ENCODE data around the gene BCL3. TPM values are rescaled to one million over a fixed set of nuclear protein-coding genes. Genes with fewer than 3 reads are reported as not detected.

BCL3 gene, protein sequence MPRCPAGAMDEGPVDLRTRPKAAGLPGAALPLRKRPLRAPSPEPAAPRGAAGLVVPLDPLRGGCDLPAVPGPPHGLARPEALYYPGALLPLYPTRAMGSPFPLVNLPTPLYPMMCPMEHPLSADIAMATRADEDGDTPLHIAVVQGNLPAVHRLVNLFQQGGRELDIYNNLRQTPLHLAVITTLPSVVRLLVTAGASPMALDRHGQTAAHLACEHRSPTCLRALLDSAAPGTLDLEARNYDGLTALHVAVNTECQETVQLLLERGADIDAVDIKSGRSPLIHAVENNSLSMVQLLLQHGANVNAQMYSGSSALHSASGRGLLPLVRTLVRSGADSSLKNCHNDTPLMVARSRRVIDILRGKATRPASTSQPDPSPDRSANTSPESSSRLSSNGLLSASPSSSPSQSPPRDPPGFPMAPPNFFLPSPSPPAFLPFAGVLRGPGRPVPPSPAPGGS
- total RNA-seq (2021), result 1.2 and 2.2 TPM in 2 replicates
- long read RNA-seq, partial matches to known transcripts, result 0 of 1 reads
- long read RNA-seq, other reads (novel, unspliced or antisense), result 0 of 1 reads

DNA sequence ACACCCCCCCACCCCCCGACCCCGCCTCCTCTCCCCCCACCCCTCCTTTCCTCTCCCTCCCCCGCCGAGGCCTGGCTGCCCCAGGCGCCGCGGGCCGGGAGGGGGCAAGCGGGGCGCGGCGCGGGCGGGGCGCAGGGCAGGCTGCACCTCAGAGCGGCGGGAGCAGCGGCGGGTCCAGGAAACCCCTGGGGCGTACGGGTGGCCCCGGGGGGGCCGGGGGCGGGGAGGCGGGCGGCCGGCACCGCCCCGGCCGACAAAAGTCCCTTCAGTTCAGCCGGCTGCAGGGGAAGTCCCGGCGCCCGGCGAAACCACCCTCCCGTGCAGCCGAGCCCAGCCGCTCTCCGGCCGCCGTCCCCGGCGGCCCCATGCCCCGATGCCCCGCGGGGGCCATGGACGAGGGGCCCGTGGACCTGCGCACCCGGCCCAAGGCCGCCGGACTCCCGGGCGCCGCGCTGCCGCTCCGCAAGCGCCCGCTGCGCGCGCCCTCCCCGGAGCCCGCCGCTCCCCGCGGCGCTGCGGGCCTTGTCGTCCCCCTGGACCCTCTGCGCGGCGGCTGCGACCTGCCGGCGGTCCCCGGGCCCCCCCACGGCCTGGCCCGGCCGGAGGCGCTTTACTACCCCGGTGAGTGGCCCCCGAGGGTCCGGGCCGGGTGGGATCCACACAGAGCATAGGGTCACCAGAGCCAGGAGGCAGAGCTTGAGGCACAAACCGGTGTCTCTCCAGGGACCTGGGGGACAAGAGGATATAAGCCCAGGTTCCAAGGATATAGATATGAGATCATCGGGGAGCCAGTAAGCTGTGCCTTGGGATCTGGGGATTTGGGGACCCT is at the start of gene BCL3:
TSS of gene BCL3 (plus strand) at position 283 of the 829 bp plus-strand sequence. CDS start at position 366, 83 bp downstream.
- TF ChIP-seq, protein P1, sequence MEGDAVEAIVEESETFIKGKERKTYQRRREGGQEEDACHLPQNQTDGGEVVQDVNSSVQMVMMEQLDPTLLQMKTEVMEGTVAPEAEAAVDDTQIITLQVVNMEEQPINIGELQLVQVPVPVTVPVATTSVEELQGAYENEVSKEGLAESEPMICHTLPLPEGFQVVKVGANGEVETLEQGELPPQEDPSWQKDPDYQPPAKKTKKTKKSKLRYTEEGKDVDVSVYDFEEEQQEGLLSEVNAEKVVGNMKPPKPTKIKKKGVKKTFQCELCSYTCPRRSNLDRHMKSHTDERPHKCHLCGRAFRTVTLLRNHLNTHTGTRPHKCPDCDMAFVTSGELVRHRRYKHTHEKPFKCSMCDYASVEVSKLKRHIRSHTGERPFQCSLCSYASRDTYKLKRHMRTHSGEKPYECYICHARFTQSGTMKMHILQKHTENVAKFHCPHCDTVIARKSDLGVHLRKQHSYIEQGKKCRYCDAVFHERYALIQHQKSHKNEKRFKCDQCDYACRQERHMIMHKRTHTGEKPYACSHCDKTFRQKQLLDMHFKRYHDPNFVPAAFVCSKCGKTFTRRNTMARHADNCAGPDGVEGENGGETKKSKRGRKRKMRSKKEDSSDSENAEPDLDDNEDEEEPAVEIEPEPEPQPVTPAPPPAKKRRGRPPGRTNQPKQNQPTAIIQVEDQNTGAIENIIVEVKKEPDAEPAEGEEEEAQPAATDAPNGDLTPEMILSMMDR (conservative IDR thresholded peaks at IDR 0.05), result no peak
- Histone ChIP-seq H3K56ac (ENCODE audit: insufficient read length, low read depth, low read length) (no peak within 1 kb of the TSS), H3K14ac (ENCODE audit: insufficient read depth, low read length) (no peak within 1 kb of the TSS), H4K20me1 (ENCODE audit: control insufficient read depth, insufficient read depth, insufficient read length) (no peaks in the 10 kb centered on the region), H2BK120ac (ENCODE audit: low read depth, low read length, poor library complexity, severe bottlenecking) (no peak within 1 kb of the TSS), H3K4me2 (ENCODE audit: insufficient read depth, insufficient read length, low read length) (peak within 1 kb of the TSS; percentile 97), H3K4me1 (ENCODE audit: insufficient read depth, low read length) (no peaks in the 10 kb centered on the region), H2BK12ac (ENCODE audit: insufficient read length, low read depth, low read length) (no peak within 1 kb of the TSS), H3K9ac (ENCODE audit: extremely low read depth, insufficient read length, low read length) (no peak within 1 kb of the TSS), H4K5ac (ENCODE audit: insufficient read length, low read depth, low read length) (no peak within 1 kb of the TSS), H3K27ac (ENCODE audit: insufficient read length, low read depth, low read length) (no peak within 1 kb of the TSS), H3K79me1 (ENCODE audit: insufficient read depth, low read depth, low read length, poor library complexity, severe bottlenecking) (no peaks in the 10 kb centered on the region), H3K79me2 (ENCODE audit: insufficient read depth, low read length) (no peaks in the 10 kb centered on the region), H2BK20ac (ENCODE audit: low read depth, low read length, poor library complexity, severe bottlenecking) (no peak within 1 kb of the TSS), H4K8ac (replicated peaks; ENCODE audit: insufficient read length, low read depth, low read length) (no peak within 1 kb of the TSS), H4K91ac (ENCODE audit: insufficient read length, low read depth, low read length) (no peak within 1 kb of the TSS), H3K18ac (ENCODE audit: insufficient read length, low read depth, low read length) (no peak within 1 kb of the TSS), H2AFZ (ENCODE audit: low read length) (no peak within 1 kb of the TSS), H3K23ac (ENCODE audit: insufficient read length, low read depth, low read length) (no peak within 1 kb of the TSS), H2BK15ac (ENCODE audit: low read depth, low read length) (0 out of 2 replicates have a peak within 1 kb of the TSS, but pooled peaks have one; percentile 9), H3K27me3 (ENCODE audit: insufficient read depth, low read length) (peaks cover 39% of the 10 kb centered on the region), H2BK5ac (ENCODE audit: insufficient read length, low read length) (no peak within 1 kb of the TSS), H3T11ph (ENCODE audit: low read length) (no peak within 1 kb of the TSS), H3K23me2 (ENCODE audit: insufficient read length, low read depth, low read length, poor library complexity, severe bottlenecking) (peaks cover 8% of the 10 kb centered on the region), H2AK5ac (ENCODE audit: insufficient read length, low read length) (no peak within 1 kb of the TSS), H3K4ac (ENCODE audit: low read depth, low read length) (no peak within 1 kb of the TSS), H3K9me3 (ENCODE audit: control insufficient read depth, low read depth, low read length) (no peaks in the 10 kb centered on the region)
- Mint-ChIP-seq H3K4me1 (peaks cover 5 to 23% of the 10 kb centered on the region in 2 experiments), H3K27me3 (ENCODE audit: low read depth) (peaks cover 87% of the 10 kb centered on the region), H3K9me3 (no peaks in the 10 kb centered on the region; a peak in 2 of 5 replicates), H3K4me3 (peak within 1 kb of the TSS; percentile 62 to 85), H3K27ac (no peak within 1 kb of the TSS; a peak in 2 of 7 replicates), H3K36me3 (ENCODE audit: insufficient read depth in 1 of 3, low read depth in 3 of 3) (no peaks in the 10 kb centered on the region; a peak in 1 of 7 replicates)
- WGBS (ENCODE audit: extremely low coverage, insufficient read length, low lambda C conversion rate), result no CpG with 5 or more reads among the region's 88 CpGs
- DNase-seq, result no peak

Measured in H9 (cell line).